IMR-90 (cell line): ENCODE measurements around the gene ANKMY1.

Experiments used
- CTCF ChIP-seq: conservative IDR thresholded peaks from 2 replicates; pipeline ENCODE4 v1.5.1; 2012; ENCODE audit warnings: mild to moderate bottlenecking, low read depth, low read length, improper control_type of control experiment
- POLR2A ChIP-seq: IDR thresholded peaks from 2 replicates; pipeline ENCODE4 v1.6.1; 2012; ENCODE audit warnings: mild to moderate bottlenecking, low read depth, low read length
- USF2 ChIP-seq: fragments of 150-350 bp; IDR thresholded peaks from 2 replicates; pipeline ENCODE4 v1.6.1; 2017; ENCODE audit warnings: mild to moderate bottlenecking, antibody characterized with exemption, low read length, low read depth
- TF ChIP-seq, protein P1 (sequence below): fragments of 150-350 bp; IDR thresholded peaks from 2 replicates; pipeline ENCODE4 v1.6.1; 2016; ENCODE audit warnings: low read depth, mild to moderate bottlenecking, low read length, moderate library complexity, borderline replicate concordance

DNA sequence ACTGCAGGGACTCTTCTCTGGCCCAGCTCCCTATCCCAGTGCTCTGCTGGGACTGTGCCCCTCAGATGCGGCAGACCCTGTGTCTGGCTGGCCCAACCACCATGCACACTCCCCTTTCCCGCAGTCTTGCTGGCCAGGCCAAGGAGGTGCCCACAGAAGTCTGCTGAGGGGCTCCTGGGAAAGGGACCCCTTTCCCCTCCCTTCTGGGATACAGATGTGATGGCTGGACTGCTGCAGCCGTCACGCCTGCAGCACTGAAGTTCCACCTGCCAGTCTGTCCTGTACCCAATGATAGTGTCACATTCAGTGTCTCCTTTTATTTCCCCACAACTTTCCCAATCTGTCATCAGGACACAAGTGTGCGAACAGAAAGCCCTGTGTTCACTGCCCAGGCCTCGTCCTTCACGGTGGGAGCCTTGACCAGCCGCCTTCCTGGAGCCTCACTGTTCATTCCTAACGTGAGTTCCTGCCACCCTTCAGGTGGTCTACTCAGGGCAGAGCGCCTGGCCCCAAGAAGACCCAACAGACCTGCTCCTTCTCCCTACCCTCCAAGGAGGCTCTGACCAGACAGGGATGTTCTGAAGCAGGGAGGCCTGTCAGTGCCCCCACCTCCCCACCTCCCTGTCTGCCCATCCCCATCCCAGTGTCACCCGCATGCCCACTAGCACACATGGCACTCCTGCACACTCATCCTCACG is 47.1 kb downstream of the ANKMY1 start:
- TF ChIP-seq POLR2A (no peak), CTCF (no peak), USF2 (no peak)
- TF ChIP-seq, protein P1, sequence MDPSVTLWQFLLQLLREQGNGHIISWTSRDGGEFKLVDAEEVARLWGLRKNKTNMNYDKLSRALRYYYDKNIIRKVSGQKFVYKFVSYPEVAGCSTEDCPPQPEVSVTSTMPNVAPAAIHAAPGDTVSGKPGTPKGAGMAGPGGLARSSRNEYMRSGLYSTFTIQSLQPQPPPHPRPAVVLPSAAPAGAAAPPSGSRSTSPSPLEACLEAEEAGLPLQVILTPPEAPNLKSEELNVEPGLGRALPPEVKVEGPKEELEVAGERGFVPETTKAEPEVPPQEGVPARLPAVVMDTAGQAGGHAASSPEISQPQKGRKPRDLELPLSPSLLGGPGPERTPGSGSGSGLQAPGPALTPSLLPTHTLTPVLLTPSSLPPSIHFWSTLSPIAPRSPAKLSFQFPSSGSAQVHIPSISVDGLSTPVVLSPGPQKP = no peak
